GM12874 (cell line): Measurements from ENCODE around the gene SLC4A3.

Experiments used
- TF ChIP-seq, protein P1 (sequence below): IDR thresholded peaks from 2 replicates; pipeline ENCODE4 v1.5.1; 2011; ENCODE audit warnings: low read depth, mild to moderate bottlenecking, control low read depth, low read length, moderate library complexity; ENCODE audit not compliant: insufficient read depth

SLC4A3 gene

DNA sequence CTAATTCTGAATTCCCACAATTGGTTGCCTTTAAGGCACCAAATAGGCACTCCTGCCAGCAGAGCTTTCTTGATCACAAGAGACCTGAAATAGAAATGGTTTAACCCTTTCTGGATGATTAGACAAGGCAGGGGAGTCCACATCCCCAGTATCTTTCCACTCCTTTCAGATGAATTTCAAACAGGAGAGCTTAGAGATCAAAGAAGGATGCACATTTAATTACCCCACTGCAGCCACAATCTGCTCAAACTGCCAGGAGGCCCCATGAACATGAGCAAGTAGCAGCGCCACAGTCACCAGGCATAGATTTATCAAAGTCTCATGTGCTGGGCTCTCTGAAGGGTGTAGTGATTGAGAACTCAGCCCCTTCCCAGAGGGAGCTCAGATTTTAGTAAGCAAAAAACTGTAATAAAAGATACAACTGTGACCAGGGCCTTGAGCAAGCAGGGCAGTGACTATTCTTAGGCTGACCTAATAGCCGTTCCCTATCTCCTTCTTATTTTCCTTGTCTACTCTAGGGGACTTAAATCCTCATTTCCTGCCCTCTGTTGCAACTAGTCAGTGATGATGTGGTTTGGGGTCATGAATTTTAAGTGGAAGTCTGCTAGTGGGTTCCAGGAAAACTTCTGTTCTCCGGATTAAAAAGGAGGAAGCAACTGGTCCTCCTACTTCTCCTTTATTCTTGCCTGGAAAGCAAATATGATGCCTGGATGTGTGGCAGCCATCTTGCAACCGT lies 53.7 kb downstream of the SLC4A3 start:
- TF ChIP-seq, protein P1, sequence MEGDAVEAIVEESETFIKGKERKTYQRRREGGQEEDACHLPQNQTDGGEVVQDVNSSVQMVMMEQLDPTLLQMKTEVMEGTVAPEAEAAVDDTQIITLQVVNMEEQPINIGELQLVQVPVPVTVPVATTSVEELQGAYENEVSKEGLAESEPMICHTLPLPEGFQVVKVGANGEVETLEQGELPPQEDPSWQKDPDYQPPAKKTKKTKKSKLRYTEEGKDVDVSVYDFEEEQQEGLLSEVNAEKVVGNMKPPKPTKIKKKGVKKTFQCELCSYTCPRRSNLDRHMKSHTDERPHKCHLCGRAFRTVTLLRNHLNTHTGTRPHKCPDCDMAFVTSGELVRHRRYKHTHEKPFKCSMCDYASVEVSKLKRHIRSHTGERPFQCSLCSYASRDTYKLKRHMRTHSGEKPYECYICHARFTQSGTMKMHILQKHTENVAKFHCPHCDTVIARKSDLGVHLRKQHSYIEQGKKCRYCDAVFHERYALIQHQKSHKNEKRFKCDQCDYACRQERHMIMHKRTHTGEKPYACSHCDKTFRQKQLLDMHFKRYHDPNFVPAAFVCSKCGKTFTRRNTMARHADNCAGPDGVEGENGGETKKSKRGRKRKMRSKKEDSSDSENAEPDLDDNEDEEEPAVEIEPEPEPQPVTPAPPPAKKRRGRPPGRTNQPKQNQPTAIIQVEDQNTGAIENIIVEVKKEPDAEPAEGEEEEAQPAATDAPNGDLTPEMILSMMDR = no peak

DNA sequence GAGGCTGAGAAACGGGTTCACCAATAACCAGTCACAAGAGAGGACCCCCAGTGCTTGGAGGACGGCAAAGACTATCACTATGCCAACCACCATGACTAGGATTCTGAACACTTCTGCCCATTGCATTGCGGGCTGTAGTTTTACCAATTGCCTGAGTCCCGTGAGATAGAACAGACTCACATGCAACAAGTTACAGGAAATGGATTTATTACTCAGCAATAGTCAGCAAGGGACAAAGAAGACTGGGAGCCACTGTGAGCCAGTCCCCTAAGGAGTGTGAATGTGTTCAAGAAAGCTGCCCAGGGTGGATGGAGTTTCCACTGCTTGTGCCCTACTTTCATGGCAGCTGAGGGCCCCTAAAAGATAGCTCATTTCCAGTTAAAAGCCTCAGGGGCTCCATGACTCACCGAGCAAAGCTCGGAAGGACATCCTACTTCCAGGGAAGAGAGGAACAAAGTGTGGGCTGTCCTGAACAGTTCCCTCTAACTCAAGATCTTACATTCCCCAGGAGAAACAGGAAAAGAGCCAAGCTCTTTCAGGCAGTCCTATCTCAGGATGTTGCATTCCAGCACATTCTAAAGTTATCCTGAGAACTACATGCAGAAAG lies 54.4 kb downstream of the SLC4A3 start:
- TF ChIP-seq, protein P1 = no peak

DNA sequence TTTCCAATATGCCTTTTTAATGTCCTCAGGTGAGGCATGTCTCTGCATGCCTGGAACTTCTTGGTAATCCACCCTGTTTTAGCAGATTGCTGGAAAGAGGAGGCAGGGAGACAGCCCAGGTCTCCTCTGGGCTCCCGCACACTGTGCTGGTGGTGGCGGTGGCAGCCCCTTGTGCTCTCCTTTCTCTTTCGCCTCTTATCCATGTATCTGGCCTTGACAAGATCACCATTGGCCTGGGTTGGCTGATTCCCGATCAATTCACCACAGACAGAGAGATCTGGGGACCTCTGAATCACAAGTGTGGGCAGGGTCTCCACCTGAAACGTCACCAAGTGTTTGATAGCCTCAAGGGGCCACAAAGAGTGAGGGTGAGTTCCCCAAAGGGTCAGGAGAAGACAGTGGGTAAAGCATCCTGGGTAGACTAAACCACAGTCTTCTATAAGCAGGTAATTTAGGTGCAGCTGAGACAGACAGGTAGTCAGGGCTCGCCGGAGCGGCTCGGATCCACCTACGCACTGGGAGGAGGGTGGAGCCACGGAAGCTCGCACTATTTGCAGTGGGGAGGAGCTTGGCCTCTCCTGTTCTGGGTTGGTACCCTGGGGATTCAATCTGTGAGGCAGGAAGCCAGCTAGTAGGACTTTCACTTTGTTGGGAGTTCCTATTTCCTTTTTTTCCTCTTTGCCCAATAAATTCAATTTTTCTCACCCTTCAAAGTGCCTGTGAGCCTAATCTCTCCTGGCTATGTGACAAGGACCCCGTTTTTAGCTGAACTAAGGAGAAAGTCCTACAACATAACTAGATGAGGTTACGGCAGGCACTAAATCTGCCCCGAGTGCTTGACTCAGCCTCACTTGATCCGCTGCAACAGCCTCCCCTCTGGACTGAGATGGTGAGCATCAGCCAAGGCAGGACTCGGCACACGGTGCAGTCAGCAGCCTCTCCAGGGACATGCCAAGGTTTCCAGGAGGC lies 57.6 kb downstream of the SLC4A3 start:
- TF ChIP-seq, protein P1 = no peak

DNA sequence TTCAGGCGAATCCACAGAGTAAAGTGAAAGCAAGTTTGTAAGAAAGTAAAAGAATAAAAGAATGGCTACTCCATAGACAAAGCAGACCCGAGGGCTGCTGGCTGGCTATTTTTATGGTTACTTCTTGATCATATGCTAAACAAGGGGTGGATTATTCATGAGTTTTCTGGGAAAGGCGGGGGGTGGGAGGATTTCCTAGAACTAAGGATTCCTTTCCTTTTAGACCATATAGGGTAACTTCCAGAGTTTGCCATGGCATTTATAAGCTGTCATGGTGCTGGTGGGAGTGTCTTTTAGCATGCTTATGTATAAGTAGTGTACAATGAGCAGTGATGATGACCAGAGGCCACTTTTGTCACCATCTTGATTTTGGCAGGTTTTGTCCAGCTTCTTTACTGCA lies 59.8 kb downstream of the SLC4A3 start:
- TF ChIP-seq, protein P1 = no peak

DNA sequence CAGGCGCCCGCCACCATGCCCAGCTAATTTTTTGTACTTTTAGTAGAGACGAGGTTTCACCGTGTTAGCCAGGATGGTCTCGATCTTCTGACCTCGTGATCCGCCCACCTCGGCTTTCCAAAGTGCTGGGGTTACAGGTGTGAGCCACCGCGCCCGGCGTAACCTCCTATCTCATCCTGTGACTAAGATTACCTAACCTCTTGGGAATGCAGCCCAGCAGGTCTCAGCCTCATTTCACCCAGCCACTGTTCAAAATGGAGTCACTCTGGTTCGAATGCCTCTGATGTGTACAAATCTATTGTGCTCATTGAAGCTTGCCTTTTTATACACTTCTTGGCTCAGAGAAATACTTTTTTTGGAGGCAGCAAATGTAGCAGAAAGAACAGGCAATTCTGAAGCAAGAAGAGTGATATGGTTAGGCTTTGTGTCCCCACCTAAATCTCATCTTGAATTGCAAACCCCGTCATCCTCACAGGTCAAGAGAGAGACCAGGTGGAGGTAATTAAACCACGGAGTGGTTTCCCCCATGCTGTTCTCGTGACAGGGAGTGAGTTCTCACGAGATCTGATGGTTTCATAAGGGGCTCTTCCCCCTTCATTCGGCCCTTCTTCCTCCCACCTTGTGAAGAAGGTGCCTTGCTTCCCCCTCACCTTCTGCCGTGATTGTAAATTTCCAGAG lies 60.6 kb downstream of the SLC4A3 start:
- TF ChIP-seq, protein P1 = no peak

DNA sequence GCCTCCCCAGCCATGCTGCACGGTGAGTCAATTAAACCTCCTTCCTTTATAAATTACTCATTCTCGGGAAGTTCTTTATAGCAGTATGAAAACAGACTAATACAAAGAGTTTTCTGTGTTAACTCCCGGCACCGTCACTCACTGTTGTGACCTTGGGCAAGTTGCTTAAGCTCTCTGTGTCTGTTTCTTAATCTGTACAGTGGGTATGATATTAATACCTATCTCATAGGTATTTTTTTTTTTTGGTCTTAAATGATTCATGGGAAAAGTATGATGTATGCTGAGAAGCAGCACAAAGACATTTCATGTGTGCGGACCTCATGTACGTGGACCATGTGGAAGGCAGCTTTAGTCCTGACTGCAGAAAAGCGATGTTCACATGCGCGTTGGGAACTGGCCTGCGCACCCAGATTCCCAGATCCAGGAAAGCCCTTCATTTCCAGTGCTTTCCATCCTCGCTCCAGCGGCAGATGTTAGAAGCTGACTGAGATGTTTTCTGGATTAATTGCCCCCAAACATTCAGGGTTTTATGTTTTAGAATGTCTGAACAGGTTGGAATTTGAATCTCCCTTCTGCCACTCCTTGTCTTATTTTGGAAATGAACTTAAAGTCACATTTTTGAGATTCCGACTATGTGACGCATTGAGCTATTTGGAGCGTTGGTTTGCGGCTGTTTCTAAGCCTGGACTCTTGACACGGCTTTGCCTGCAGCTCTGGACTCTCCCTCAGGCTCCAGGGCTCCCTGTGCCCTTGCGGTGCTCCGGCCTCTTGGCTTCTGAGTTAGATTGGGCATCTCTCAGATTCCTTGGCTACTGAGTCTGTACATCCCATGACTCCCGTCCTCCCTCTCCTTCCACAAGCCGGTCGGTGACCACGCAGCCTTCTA lies 61.4 kb downstream of the SLC4A3 start:
- TF ChIP-seq, protein P1 = no peak
